GM12891 (cell line): ENCODE data around the gene CIAO3. TPM values are rescaled to one million over a fixed set of nuclear protein-coding genes. Genes with fewer than 3 reads are reported as not detected.

Experiments used
- DNase-seq: peaks from one replicate; pipeline ENCODE4 v3.0.0; 2011; ENCODE audit warnings: low spot score; ENCODE audit not compliant: insufficient read length
- FAIRE-seq: peaks from 2 replicates; lab custom pipeline; 2011; peaks lifted over from hg19 to GRCh38; lab: Jason Lieb, UNC
- PAX5 ChIP-seq: IDR thresholded peaks from 2 replicates; pipeline ENCODE4 v1.6.1; 2011; ENCODE audit warnings: low read length, moderate library complexity, mild to moderate bottlenecking; ENCODE audit not compliant: insufficient read depth, severe bottlenecking
- POLR2A ChIP-seq: IDR thresholded peaks from 2 replicates; pipeline ENCODE4 v1.6.1; 2011; ENCODE audit warnings: low read depth, low read length, control low read depth
- POLR2AphosphoS5 ChIP-seq: IDR thresholded peaks from 2 replicates; pipeline ENCODE4 v1.6.1; 2011; ENCODE audit warnings: low read depth, low read length, control low read depth
- POU2F2 ChIP-seq: IDR thresholded peaks from 2 replicates; pipeline ENCODE4 v1.6.1; 2011; ENCODE audit warnings: low read depth, mild to moderate bottlenecking, control low read depth, low read length, moderate library complexity
- SPI1 ChIP-seq: IDR thresholded peaks from 2 replicates; pipeline ENCODE4 v1.6.1; 2011; ENCODE audit warnings: low read depth, low read length, control low read depth
- TAF1 ChIP-seq: IDR thresholded peaks from 2 replicates; pipeline ENCODE4 v1.6.1; 2011; ENCODE audit warnings: low read depth, low read length, control low read depth
- polyA plus RNA-seq: library from polyadenylated mRNA; unstranded; fragments of >200 nt; gene quantifications from one replicate; pipeline ENCODE4 v1.2.1, GENCODE V29; 2012; ENCODE audit warnings: low read depth, missing spikeins, inconsistent platforms; ENCODE audit not compliant: missing spikeins

CIAO3 gene
- 16.2 TPM for polyA plus RNA-seq

DNA sequence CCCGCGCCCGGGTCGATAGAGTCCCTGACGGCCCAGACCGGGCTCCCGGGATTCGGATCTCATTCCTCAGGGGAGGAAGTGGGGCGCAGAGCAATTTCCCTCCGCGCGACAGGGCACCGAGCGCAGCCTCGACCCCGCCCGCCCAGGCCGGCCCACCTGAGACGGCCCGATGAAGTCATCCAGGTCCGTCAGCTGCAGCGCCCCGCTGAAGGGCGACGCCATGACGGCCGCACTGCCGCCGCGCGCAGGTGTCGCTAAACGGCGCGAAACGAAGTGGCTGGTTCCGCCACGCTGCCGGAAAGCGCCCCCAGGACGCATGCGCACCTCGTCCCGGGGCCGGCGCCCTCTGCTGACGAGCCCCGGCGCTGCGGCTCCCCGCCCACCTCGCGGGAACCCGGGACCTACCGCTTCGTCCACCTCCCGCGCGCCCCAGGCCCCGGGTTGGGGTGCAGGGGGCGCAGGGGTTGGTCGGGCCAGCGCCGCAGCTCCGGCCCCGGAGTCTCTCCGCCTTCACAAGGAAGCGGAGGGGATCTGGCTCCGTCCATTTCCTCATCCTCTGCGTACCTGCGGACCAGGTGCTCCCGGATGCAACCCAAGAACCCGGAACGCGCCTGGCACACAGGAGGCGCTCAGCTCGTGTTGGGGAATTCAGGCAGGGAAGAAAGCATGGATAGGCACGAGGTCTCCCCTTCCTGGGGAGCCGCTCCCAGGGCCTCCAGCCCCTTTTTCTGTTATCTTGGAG, at the start of gene CIAO3:
Gene CIAO3 (minus strand): TSS at position 234 of the 742 bp plus-strand sequence. CDS start 12 bp downstream, at position 222.
- FAIRE-seq (peak; percentile 99), DNase-seq (peak; percentile 99)
- TF ChIP-seq POU2F2 (no peak), POLR2AphosphoS5 (peak; percentile 58; the same call in 1 of the 2 replicates), POLR2A (peak; percentile 66), TAF1 (peak; percentile 78)

- TF ChIP-seq SPI1 (no peak), PAX5 (no peak), TAF1 (no peak), POU2F2 (no peak)
- DNase-seq (no peak), FAIRE-seq (no peak)
Measured at GRCh38 chr16:790086-790485, 49.3 kb upstream of the CIAO3 start.

DNA sequence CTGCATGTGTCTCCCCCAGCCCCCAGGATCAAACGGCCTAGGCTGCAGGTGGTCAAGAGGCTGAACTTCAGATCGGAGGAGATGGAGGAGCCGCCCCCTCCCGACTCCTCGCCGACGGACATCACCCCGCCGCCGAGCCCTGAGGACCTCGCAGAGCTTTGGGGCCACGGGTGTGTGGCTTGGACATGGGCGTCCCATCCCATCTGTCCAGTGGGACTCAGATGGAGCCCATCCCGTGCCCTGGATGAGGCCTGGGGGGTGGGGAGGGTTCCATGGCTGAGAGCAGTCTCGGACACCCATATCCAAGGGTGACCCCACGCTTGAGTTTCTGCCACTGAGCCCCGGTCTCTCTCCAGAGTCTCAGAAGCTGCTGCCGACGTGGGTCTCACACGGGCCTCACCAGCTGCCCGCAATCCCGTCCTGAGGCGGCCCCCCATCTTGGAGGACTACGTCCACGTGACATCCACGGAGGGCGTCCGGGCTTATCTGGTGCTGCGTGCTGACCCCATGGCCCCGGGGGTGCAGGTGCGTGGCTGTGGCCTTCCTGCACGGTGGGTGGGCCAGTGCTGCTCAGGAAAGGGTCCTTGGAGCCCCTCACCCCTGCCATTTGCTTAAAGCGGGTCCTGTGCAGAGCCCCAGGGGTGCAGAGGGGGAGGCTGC, 48.5 kb upstream of the CIAO3 start:
- no peak for DNase-seq

GRCh38 chr16:788399-789126, 47.8 kb upstream of the CIAO3 start, which contains the start of gene CHTF18:
TSS of gene CHTF18 (plus strand) at chr16:788620. CDS start at chr16:788685, 65 bp downstream.
- TF ChIP-seq PAX5 (no peak), TAF1 (no peak), POU2F2 (no peak), SPI1 (no peak), POLR2A (no peak)
- FAIRE-seq = peak; percentile 97

More for the DNA sequence above, 48.5 kb upstream of the CIAO3 start:
- TF ChIP-seq TAF1 = no peak
- FAIRE-seq = no peak

DNA sequence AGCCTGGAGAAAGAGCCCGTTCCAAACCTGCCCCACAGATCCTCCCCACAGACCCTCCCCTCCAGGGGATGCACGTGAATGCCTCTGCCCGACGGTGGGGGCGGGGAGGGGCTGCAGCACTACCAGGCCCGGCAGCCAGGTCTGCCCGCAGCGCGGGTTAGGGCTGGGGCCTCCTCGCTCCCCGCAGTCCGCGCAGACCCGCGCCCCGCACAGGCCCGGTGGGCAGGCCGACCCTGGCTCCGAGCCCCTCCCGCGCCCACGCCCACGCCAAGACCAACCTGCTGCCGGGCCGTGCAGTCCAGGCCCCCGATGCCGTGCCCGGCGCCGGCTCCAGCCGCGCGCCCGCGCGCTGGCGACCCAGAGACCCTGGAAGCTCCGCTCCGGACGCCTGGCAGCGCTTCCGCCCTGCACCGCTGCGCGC, 47.2 kb upstream of the CIAO3 start, which contains the start of gene RPUSD1:
Gene RPUSD1 (minus strand): TSS at position 404 of the 421 bp plus-strand sequence. CDS start 644 bp downstream, outside the sequence.
- FAIRE-seq (no peak), DNase-seq (no peak)
- TF ChIP-seq POLR2A (0 out of 2 replicates have a peak, but pooled peaks have one; percentile 42), PAX5 (no peak), POU2F2 (no peak), POLR2AphosphoS5 (peak; percentile 44; the same call in 1 of the 2 replicates)

More at GRCh38 chr16:788399-789126, 47.8 kb upstream of the CIAO3 start, which contains the start of gene CHTF18:
- DNase-seq = peak; percentile 100

DNA sequence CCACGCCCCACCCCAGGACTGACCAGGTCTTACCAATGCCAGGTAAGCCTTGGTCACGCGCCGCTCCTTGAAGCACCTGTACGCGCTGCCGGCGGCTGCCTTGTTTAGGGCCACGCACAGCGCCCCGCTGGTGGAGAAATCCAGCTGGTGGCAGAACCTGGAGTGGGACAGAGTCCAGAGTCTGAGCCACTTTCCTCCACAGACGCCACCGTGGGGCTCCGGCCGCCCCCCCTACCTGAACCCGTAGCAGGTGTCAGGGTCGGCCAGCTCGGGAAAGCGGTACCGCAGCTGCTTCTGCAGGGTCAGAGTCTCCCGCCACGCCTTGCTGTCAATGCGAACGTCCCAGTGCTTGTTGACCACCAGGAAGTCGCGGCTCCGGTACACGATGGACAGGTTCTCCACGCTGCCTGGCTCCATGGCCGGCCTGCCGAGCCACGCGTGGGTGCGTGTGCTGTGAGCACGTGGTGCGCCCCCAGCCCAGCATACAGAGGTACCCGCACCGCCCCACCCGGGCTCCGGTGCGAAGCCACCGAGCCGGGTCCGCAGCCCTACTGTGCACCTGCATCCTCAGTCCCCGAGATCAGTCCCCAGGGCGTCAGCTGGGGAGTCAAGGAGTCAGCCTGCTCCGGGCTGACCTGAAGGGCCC, 46.6 kb upstream of the CIAO3 start:
- DNase-seq (no peak), FAIRE-seq (peak; percentile 84)
- TF ChIP-seq POLR2A = no peak
- TF ChIP-seq SPI1 = no peak
- TF ChIP-seq POU2F2 = no peak
- TF ChIP-seq POLR2AphosphoS5 = no peak
- TF ChIP-seq TAF1 = no peak
- TF ChIP-seq PAX5 = no peak

DNA sequence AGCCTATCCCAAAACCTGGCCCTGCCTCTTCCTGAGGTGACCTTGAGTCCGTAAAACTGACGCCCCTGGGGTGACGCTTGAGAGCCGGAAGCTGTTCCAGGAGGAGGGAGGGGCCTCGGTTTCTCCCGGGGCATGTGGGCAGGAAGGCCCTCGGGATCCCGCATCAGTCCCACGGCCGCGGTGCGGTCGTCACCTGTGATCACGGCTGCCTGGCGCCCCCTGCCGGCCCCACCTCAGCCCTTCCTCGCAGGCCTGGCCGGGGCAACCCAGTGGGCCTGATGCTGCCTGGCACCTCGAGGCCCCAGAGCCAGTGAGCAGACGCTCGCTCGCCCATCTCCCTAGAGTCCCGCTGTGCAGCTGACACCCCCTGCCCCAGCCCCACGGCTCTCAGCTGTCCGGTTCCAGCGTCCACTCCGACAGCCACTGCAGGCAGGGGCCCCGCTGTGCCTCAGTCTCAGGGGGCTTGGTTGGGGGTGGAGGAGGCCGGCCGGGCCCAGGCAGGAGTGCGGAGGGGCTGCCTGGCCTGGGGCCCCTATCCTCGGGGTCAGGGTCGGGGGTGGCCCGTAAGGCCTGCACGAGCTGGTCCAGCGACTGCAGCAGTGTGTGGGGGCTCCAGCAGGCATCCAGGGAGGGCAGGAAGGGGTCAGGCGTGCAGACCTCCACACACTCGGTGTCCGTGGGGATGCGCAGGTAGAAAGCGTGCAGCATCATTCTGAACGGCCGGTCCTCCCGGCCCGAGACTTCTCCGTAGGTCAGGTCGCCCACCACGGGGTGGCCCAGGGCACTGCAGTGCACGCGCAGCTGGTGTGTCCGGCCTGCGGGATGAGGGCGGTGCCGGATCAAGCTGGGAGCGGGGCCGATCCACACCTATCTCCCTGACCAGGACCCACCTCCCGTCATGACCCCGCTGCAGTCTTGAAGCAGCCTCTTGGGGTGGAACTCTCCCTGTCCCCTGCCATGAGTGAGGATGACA, 45.1 kb upstream of the CIAO3 start:
- TF ChIP-seq POLR2AphosphoS5 = no peak
- no peak for TF ChIP-seq PAX5
- TF ChIP-seq TAF1 = no peak
- TF ChIP-seq POU2F2 = no peak
- FAIRE-seq (peak; percentile 88), DNase-seq (peak; percentile 81)

DNA sequence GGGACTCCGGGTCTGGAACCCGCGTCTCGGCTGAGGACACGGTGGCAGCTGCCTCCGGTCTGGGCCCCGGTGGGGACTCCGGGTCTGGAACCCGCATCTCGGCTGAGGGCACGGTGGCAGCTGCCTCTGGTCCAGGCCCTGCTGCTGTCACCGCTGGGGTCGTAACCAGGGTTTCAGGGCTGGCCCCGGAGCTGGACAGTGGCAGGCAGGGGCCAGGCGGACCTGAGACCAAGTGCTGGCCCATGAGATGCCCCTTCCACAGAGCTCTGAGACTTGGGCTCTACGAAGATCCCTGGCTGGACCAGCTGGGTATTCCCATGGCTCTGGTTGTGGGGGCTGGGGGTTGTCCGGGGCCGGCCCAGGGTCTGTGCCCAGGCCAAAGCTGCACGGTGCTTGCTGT, 43.6 kb upstream of the CIAO3 start:
- FAIRE-seq (no peak), DNase-seq (no peak)
- no peak for TF ChIP-seq POU2F2
- no peak for TF ChIP-seq SPI1
